ENCODE results near the gene TAB2.

DNA sequence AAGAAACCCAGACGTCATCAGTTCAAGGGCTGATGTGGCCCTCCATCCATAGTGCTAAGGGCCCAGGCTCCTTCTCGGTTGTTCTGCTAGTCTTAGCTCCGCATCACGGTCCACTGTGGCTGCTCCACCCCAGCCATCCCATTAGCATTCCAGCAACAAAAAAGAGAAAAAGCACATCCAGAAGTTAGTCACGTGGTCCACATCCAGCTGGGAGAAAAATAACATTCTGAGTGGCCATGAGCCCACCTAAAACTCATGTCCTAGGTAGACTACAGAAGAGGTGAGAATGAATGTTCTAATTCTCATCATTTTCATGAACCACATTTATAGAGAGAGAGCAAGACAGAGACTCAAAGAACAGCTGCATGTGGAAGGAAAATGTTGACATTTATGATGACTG lies 49.4 kb upstream of the TAB2 start:
- TF ChIP-seq, protein P1, sequence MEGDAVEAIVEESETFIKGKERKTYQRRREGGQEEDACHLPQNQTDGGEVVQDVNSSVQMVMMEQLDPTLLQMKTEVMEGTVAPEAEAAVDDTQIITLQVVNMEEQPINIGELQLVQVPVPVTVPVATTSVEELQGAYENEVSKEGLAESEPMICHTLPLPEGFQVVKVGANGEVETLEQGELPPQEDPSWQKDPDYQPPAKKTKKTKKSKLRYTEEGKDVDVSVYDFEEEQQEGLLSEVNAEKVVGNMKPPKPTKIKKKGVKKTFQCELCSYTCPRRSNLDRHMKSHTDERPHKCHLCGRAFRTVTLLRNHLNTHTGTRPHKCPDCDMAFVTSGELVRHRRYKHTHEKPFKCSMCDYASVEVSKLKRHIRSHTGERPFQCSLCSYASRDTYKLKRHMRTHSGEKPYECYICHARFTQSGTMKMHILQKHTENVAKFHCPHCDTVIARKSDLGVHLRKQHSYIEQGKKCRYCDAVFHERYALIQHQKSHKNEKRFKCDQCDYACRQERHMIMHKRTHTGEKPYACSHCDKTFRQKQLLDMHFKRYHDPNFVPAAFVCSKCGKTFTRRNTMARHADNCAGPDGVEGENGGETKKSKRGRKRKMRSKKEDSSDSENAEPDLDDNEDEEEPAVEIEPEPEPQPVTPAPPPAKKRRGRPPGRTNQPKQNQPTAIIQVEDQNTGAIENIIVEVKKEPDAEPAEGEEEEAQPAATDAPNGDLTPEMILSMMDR (IDR thresholded peaks at IDR 0.05), result no peak
- TF ChIP-seq POLR2AphosphoS5 (IDR thresholded peaks at IDR 0.05) (no peak), POLR2A (IDR thresholded peaks at IDR 0.05) (no peak), EP300 (IDR thresholded peaks at IDR 0.05) (no peak)
